ENCODE data around the gene RANBP3.
A peak's percentile ranks its signal among the peaks of the same experiment; 100 is the strongest.
"Not testable (repeated sequence)": the region's sequence is repeated elsewhere in the genome, so short reads cannot be mapped to it uniquely, and the experiment has no call there.

Gene RANBP3

DNA sequence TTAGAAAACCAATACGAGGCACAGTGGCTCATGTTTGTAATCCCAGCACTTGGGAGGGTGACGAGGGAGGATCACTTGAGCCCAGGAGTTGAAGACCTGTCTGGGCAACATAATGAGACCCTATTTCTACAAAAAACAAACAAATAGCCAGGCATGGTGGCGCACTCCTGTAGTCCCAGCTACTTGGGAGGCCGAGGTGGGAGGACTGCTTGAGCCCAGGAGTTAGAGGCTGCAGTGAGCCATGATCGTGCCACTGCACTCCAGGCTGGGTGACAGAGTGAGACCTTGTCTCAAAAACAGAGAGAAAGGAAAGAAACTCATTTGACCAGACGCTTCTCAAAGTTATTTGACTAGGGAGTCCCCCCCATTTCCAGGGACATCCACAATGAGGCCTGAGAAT, 14.7 kb downstream of the RANBP3 start:
- not testable (repeated sequence) for DNase-seq

GRCh38 chr19:5961969-5962945, 15.7 kb downstream of the RANBP3 start:
- peak; percentile 100 for DNase-seq

GRCh38 chr19:5961641-5961968, 16.3 kb downstream of the RANBP3 start:
- not testable (repeated sequence) for DNase-seq

DNA sequence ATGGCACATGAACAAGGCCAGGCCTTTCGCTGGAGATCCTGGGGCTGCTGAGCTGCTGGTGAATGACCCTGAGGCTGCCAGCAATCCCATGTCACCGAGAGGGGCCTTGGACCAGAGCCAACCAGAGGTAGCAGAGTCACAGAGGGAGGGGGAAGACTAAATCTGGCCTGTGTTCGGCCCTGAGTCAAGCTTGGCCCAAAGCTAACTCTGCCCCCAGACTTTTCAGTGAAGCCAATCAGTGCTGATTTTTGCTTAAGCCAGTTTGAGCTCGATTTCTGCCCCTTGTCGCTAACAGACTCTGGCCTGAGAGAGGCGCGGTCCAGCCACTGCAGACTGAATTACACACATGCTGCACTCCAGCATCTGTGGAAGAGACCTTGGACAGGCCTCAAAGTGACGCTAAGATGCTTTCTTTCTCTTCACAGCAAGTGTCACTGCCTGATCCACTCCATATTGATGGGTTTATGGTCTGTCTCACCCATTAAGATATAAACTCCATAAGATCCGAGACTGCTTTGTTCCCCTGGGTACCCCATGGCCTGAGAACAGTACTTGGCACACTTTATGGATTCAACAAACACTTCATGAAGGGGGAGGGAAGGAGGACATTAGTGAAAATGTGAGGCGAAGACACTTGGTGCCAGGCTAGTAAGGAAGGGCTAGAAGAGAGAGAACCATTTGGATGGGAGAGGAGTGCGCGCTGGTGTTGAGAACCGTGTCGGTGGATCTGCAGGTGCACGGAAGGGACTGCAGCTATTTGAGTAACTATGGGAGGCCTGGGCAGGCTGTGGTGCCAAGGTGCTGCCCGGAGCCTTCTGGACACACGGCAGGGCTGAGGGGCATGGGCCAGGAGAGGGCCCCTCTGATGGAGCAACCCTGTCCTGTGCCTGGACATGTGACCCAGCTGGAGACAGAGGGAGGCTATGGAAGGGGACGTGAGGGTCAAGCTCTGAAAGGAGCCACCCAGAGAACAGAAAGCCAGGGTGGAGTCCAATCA, 17.6 kb downstream of the RANBP3 start:
- no peak for DNase-seq

DNA sequence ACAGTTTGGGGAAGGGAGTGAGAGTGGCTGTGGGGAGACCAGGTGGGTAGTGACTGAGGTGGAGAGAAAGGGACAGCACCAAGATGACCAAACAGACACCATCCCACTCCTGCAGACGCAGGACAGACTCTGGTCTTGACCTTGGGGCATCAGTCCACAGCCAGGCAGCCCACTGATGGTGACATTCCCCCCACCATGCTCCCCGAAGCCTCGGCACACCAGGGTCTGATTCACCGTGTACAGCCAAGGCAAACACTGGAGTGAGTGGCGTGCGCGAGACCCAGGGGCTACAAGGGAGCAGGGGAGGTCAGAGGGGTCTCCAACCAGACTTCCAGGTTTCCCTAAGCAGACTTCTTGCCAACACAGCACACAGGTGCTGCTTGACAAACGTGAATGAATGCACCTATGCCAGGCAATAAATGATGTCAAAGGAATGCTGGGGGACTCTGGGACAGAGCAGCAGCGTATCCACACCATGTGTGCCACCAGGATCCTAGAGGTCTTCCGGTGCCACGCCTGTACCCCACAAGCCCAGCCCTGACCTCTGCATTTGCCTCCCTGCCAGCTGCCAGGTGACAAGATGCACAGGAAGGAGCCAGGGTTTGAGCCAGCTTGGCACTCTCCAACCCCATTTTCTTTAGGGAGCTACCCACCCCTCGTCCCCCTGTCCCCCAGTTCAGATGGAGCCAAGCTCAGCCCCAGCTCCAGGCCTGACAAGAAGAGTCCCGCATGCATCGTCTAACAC, 18.5 kb downstream of the RANBP3 start:
- no peak for DNase-seq

DNA sequence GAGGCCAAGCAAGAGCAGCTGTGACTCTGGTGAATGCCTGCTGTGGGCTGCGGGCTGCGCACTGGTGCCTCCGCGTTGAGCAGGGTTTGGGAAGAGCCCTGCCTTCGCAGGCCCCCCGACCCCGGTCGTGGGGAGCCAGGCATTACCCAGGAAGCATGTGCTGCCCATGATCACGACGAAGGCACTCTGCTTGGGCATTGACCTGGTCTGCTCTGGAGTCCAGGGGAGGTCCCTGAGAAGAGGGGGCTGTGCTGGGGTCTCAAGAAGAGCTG, 19.2 kb downstream of the RANBP3 start:
- DNase-seq: no peak

DNA sequence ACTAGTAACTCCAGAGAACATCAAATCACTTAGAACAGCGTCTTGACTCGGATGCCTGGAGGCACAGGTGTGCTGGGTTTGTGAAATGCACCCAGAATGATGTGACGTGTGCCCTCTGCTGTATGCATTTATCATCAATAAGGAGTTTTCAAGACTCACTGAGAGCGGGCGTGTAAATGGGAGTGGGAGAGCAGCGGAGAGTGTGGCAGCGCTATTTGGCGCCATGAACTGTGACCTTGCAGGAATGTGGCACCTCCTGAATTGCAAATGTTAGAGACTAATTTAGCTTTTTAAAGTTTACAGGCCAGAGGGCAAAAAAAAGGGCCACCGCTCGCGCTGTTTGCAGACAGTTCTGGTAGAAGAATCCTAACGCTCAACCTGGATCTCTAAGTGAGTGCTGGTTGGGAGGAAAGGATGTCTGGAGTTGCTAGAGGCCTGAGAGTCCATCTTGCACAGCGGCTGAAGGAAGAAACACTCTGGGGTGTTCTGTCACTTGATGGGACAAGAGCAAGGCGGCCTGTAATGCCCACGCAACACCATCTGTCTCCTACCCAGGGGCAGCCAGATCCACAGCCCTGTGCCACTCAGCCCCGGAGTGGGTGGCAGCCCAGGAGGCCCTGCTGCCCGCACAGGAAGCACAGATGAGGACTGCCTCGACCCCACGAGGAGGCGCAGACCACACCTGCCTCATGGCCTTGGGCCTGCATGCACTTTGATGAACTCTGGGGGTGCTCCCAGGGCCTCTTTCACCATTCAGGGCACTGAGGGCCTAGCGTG, 19.7 kb downstream of the RANBP3 start:
- DNase-seq: no peak

GRCh38 chr19:5957170-5957569, 20.8 kb downstream of the RANBP3 start:
- DNase-seq: peak; percentile 61

GRCh38 chr19:5956728-5957127, 21.2 kb downstream of the RANBP3 start:
- no peak for DNase-seq

- DNase-seq: no peak
These were observed 21.6 kb downstream of the RANBP3 start for GRCh38 chr19:5956323-5956722.

DNA sequence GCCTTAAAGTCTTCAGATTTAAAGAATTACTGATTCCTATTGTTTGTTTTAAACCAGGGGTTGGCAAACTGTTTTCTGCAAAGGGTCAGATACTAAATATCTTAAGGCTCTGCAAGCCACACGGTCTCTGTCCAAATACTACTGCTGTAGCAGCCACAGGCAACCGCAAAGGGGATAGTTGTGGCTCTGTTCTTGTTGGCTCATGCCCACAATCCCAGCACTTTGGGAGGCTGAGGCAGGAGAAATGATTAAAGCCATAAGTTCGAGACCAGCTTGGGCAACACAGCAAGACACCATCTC, 22.4 kb downstream of the RANBP3 start:
- DNase-seq: no peak

DNA sequence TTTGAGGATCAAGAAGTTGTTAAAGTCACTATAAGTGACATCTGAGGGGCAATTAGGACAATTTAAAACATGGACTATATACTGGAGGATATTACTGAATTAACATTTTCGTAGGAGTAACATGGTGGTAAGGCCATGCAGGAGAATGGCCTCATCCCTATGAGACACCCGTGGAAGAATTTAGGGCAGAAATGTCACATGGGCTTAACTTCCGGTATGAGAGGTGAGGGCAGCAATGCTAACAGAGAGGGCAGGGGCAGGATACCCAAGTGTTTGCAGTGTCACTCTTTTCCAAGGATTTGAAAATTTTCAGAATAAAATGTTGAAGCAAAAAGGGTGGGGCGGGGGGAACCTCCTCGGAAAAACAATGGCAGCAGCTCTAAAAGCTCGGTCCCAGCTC, 23.6 kb downstream of the RANBP3 start:
- no peak for DNase-seq

DNA sequence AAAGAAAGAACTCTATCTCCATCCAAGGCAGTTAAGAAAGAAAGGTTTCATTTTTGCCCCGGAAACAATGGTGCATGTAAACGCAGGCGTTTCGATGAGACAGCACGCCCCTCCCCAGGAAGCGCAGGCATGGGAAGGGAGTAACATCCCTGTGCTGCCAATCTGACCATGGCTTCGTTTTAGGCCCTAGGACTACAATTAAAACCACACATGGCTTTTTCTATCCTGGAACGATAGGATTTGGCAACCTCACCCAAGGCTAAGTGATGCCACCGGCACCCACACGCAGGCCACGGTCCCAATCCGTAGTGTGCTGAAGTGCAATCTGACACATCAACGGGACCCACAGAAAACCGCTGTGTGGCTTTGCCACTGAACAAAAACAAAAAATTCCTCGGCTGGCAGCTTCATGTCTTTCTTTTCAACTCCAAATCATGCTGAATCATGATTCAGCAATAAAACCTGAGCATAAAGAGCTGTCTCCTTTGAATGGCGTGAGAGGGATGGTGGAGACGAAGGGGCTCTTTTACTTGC, 24.2 kb downstream of the RANBP3 start:
- DNase-seq: no peak

GRCh38 chr19:5953030-5953589, 24.8 kb downstream of the RANBP3 start:
- DNase-seq: no peak

- DNase-seq: no peak
These were observed 25.5 kb downstream of the RANBP3 start for GRCh38 chr19:5952193-5953029.

GRCh38 chr19:5951338-5951861, 26.5 kb downstream of the RANBP3 start:
- DNase-seq: no peak

DNA sequence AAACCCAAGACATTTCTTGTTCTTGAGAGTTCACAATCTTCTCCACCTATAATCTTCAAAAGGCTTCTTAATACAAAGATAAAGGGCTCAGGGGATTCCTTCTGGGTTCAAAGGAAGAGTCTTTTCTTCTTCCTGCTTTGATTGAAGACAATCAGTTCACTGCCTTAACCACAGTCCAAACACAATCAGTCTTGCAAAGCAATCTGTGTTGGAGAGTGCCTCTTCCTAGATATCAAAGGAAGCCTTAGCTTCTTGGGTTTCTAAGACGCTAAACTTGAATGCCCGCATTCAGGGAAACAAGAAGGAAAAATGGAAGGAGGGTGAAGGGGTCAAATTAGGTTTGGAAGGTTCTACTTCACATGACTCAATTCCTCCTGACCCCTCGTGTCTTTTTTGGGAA, 27.2 kb downstream of the RANBP3 start:
- DNase-seq: no peak

GRCh38 chr19:5949792-5950305, 28.1 kb downstream of the RANBP3 start:
- peak; percentile 35 for DNase-seq

DNA sequence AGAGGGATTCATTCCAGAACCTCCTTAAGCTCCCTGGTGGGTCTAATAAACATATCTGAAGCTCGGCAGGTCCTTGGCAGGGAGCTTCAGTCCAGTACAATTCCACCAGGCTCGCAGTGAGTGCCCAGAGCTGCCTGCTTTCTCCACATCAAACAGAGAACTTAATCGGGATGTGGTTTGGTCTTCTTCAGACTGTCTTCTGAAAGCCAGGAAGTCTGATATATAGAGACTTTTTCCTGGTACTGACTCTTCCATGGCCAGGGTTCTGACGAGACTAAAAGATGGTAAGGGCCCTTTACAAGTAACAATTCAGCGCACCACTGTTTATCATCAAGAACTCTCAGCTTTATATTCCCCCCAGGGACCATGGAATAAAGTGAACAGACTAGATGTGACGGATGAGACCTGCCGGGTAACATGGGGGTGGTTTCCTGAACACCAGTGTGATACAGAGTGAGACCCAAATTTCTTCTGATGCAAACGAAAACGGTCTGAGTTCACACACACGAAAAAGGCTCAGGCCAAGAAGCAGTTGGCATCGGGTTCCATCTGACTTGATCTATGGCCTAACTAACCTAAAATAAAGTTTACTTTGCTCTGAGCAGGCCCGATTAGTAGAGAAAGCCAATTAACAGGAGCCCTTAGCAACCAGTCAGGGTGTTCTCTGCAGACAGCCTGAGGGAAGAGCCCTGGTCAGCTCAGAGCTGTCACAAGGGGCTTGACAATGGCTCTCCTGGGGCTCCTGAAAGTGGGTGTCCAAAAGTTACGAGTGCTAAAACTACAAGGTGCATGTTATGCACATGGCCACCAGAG, 29.0 kb downstream of the RANBP3 start:
- no peak for DNase-seq

GRCh38 chr19:5947435-5947834, 30.5 kb downstream of the RANBP3 start:
- DNase-seq: no peak

Measured in NCI-H1417 treated with DMSO at 0.1 percent for 48 hours (cell line).